ENCODE results near the gene HSPG2. TPM values are rescaled to one million over a fixed set of nuclear protein-coding genes. Genes with fewer than 3 reads are reported as not detected.

HSPG2 gene
- total and polyA plus RNA-seq, 2 of the 13 experiments (the other 11 are each of a cell fraction or from before 2014, with no cell fraction given), result 9.1 to 13.1 TPM

DNA sequence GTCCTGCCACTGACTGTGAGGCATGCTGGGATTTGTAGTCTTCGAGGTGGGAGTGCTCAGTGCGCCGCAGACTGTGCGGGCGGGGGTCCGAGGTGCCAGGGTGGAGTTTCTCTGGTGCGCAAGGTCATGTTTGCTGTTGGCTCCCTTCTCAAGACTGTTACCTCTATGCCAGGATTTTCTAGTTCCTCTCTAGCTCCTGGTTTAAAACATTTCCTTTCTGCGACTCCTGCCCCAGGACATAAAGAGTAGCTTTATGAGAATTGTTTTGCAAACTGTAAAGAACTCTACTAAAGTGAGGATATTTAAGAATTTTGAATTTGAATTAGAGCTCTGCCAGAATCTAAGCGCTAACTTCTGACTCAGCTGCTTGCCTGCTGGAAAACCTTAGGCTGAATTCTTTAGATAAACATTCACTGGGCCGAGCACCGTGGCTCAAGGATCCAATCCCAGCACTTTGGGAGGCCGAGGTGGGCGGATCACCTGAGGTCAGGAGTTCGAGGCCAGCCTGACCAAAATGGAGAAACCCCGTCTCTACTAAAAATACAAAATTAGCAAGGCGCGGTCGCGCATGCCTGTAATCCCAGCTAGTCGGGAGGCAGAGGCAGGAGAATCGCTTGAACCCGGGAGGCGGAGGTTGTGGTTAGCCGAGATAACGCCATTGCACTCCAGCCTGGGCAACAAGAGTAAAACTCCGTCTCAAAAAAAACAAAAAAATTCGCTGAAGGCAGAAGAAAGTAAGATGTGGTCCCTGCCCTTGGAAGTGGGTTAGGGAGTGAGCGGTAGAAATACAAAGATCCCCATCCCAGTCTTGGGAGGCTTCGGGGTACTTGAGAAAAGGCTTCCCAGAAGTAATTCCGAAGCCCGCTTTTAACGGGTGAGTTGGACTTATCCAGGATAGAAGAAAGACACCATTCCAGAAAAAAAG lies 153.2 kb downstream of the HSPG2 start (continued):
- no peak for TF ChIP-seq USF2 (IDR thresholded peaks at IDR 0.05; ENCODE audit: low read depth, low read length)
- TF ChIP-seq USF2 (CRISPR knock-in tag; IDR thresholded peaks at IDR 0.05; ENCODE audit: borderline replicate concordance), result no peak
- TF ChIP-seq NR0B2 (CRISPR knock-in tag; IDR thresholded peaks at IDR 0.05), result no peak
- TF ChIP-seq PATZ1 (CRISPR knock-in tag; IDR thresholded peaks at IDR 0.05), result peak; percentile 81
- TF ChIP-seq ATF5 (CRISPR knock-in tag; IDR thresholded peaks at IDR 0.05; ENCODE audit: low read depth), result no peak
- no peak for TF ChIP-seq FOXA1 (IDR thresholded peaks at IDR 0.05)
- TF ChIP-seq FOXA1 (CRISPR knock-in tag; IDR thresholded peaks at IDR 0.05), result peak; percentile 32; the same call in 1 of the 2 replicates
- TF ChIP-seq ZC3H13 (CRISPR knock-in tag; IDR thresholded peaks at IDR 0.05), result no peak
- TF ChIP-seq, protein P1, sequence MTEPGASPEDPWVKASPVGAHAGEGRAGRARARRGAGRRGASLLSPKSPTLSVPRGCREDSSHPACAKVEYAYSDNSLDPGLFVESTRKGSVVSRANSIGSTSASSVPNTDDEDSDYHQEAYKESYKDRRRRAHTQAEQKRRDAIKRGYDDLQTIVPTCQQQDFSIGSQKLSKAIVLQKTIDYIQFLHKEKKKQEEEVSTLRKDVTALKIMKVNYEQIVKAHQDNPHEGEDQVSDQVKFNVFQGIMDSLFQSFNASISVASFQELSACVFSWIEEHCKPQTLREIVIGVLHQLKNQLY (CRISPR knock-in tag; IDR thresholded peaks at IDR 0.05), result peak; percentile 3; the same call in 1 of the 2 replicates
- TF ChIP-seq TAF15 (IDR thresholded peaks at IDR 0.05; ENCODE audit: low read depth, low read length, poor library complexity, severe bottlenecking), result no peak
- TF ChIP-seq PTBP1 (IDR thresholded peaks at IDR 0.05; ENCODE audit: low read depth, low read length, poor library complexity, severe bottlenecking), result no peak
- no peak for TF ChIP-seq RFX1 (IDR thresholded peaks at IDR 0.05)
- no peak for TF ChIP-seq PLRG1 (conservative IDR thresholded peaks at IDR 0.05)
- TF ChIP-seq RNF2 (conservative IDR thresholded peaks at IDR 0.05; ENCODE audit: low read depth), result no peak
- TF ChIP-seq MYNN (CRISPR knock-in tag; IDR thresholded peaks at IDR 0.05; ENCODE audit: low read depth), result no peak
- TF ChIP-seq ZNF260 (CRISPR knock-in tag; IDR thresholded peaks at IDR 0.05; ENCODE audit: borderline replicate concordance, low read depth), result no peak
- TF ChIP-seq, protein P2, sequence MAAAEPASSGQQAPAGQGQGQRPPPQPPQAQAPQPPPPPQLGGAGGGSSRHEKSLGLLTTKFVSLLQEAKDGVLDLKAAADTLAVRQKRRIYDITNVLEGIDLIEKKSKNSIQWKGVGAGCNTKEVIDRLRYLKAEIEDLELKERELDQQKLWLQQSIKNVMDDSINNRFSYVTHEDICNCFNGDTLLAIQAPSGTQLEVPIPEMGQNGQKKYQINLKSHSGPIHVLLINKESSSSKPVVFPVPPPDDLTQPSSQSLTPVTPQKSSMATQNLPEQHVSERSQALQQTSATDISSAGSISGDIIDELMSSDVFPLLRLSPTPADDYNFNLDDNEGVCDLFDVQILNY (CRISPR knock-in tag; conservative IDR thresholded peaks at IDR 0.05), result no peak
- TF ChIP-seq GFI1 (CRISPR knock-in tag; IDR thresholded peaks at IDR 0.05; ENCODE audit: borderline replicate concordance), result no peak; the same call in 1 of the 2 replicates
- TF ChIP-seq TCF12 (IDR thresholded peaks at IDR 0.05), result no peak
- no peak for TF ChIP-seq TCF12 (CRISPR knock-in tag; IDR thresholded peaks at IDR 0.05)
- TF ChIP-seq SALL1 (CRISPR knock-in tag; IDR thresholded peaks at IDR 0.05), result 0 out of 2 replicates have a peak, but pooled peaks have one; percentile 32
- TF ChIP-seq SP2 (CRISPR knock-in tag; IDR thresholded peaks at IDR 0.05), result no peak
- no peak for TF ChIP-seq HMG20B (CRISPR knock-in tag; conservative IDR thresholded peaks at IDR 0.05)
